ENCODE results near the gene ZBTB7B.

DNA sequence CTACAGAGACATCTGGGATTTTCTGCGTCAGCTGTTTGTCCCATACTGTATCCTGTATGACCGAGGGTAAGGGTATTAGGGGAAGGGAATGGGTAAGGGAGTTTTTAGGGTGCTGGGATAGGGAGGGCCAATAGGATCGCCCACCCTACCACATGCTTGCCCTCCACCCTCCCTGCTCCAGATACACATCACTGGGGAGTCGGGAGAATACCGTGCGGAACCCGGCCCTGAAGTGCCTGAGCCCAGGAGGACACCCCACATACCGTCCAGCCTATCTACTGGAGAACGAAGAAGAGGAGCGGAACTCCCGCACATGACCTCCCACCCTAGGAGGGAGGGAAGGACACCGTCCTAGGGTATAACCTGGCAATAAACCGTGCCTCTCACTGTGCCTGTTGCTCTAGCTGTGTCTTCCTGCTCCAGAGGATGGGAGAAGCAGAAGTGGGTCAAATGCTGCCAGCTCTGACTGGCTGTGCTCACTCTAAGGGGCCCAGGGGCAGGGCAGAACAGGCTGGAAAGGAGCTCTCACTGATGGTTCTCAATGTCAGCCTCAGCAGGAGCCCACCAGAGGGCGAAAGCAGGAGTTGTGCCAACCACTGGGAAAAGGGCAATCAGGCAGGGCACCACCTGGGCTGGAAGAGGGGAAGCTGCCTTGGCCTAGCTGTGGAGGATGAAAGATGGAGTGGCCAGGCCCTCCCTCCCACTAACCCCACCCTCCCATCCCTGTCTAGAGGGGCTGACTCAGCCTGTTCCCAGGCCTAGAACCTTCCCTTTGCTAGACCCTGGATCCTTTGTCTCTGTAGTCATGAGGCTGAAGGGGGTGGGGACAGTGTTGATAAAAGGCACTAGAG is 9.7 kb upstream of the ZBTB7B start:
- TF ChIP-seq, protein P1, sequence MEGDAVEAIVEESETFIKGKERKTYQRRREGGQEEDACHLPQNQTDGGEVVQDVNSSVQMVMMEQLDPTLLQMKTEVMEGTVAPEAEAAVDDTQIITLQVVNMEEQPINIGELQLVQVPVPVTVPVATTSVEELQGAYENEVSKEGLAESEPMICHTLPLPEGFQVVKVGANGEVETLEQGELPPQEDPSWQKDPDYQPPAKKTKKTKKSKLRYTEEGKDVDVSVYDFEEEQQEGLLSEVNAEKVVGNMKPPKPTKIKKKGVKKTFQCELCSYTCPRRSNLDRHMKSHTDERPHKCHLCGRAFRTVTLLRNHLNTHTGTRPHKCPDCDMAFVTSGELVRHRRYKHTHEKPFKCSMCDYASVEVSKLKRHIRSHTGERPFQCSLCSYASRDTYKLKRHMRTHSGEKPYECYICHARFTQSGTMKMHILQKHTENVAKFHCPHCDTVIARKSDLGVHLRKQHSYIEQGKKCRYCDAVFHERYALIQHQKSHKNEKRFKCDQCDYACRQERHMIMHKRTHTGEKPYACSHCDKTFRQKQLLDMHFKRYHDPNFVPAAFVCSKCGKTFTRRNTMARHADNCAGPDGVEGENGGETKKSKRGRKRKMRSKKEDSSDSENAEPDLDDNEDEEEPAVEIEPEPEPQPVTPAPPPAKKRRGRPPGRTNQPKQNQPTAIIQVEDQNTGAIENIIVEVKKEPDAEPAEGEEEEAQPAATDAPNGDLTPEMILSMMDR (IDR thresholded peaks at IDR 0.05): peak in 1 of 7 experiments; percentile 20
- TF ChIP-seq POLR2A (IDR thresholded peaks at IDR 0.05): no peak

Data from body of pancreas (tissue), 4 donors.